ENCODE results near the gene C19orf85. TPM values are rescaled to one million over a fixed set of nuclear protein-coding genes. Genes with fewer than 3 reads are reported as not detected.

C19orf85 gene
- total and polyA plus RNA-seq, 10 of the 15 experiments (the other 5 are each of a cell fraction or from before 2014, with no cell fraction given): not detected

DNA sequence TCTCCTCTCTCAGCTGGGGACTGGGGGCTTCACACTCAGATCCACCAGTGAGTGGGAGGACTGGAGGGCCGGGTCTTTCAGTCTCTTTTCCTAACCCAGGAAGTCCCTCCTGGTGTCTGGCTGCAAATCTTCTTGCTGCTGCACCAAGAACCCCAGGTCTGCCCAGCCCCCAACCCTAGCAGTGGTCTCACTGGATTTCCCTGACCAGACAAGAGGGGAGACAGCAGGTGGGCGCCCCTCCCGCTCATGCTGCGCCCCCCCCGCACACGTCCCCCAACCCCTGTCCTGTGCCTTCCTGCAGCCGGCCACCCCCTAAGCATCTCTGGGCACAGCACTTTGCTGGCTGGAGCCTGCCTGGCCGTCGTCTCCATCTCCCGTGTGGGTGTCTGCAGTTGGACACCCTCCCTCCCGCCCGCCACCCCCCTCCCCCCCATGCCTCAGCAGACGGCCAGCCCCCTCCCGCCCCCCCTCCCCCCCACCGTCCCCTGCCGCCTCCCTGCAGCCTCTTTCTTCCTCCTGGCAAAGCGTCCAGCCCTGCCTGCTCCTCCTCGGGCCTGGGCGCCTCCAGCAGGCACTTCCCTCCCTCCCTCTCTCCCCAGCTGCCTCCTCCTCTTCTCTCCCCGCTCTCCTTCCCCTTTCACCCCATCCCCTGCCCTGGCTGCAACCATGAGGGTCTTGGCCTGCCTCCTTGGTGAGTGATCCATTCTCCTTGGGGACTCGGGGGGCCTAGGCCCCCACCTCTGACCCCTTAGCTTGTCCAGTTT lies 23.6 kb upstream of the C19orf85 start, which contains the start of gene SSC5D:
SSC5D (plus strand) TSS at position 513 of the 764 bp plus-strand sequence; CDS start at position 667, 154 bp downstream.
- Histone ChIP-seq H3K27ac (ENCODE audit: control insufficient read depth, insufficient read depth) (no peak within 1 kb of the TSS), H3K4me3 (no peak within 1 kb of the TSS), H2AFZ (ENCODE audit: control insufficient read depth, low read depth, low read length) (no peak within 1 kb of the TSS), H3K36me3 (ENCODE audit: control insufficient read depth in 2 of 2, insufficient read depth in 2 of 2, low read length in 1 of 2) (peaks cover 0 to 3% of the 10 kb centered on the region in 2 experiments; a peak in 2 of 4 replicates), H3K9me3 (replicated peaks; ENCODE audit: control insufficient read depth, insufficient read depth, low read length) (no peaks in the 10 kb centered on the region), H3K4me1 (ENCODE audit: control insufficient read depth, insufficient read depth, low read length) (peaks cover 6% of the 10 kb centered on the region), H3K79me2 (ENCODE audit: control insufficient read depth, insufficient read depth, low read length) (no peaks in the 10 kb centered on the region; the same call in 1 of the 2 replicates), H4K20me1 (ENCODE audit: control insufficient read depth, insufficient read depth) (no peaks in the 10 kb centered on the region), H3K9ac (ENCODE audit: control insufficient read depth, insufficient read depth, low read length) (no peak within 1 kb of the TSS), H3K4me2 (ENCODE audit: control insufficient read depth, insufficient read depth) (no peak within 1 kb of the TSS), H3K27me3 (replicated peaks in 1 of 2; ENCODE audit: control insufficient read depth in 2 of 2, insufficient read depth in 2 of 2, low read length in 1 of 2) (no peaks in the 10 kb centered on the region; a peak in 1 of 4 replicates)
- ChIA-PET RAD21 (ENCODE audit: unreplicated experiment) (no interaction called here), SMC1A (ENCODE audit: uncharacterized antibody, unreplicated experiment) (interaction anchor here (1.7 to 1.8 kb wide), 3 partner anchors 10 to 16 kb away, joined by 4 to 6 read pairs (median 5); no protein-coding TSS in a partner anchor), CTCF (interaction anchor here (3.4 kb wide), 1 partner anchor 16 kb away, joined by 22 read pairs; no protein-coding TSS in a partner anchor), POLR2A (interaction anchor here (0.6 to 1.6 kb wide), 3 partner anchors 11 to 137 kb away, joined by 3 to 4 read pairs (median 3); partner anchors contain the start of gene ZNF628)
- BruUV-seq (replicated peaks): no TSS peak
- 0% methylated on average over 4 of the region's 21 CpGs for whole genome bisulfite sequencing (ENCODE audit: insufficient coverage, insufficient replicate concordance, low lambda C conversion rate, missing lambda C conversion rate)
- ATAC-seq (no peak), DNase-seq (ENCODE audit: low read depth, low spot score) (no peak), FAIRE-seq (no peak)
- TF ChIP-seq YBX1 (IDR thresholded peaks at IDR 0.05): no peak
- TF ChIP-seq, protein P1, sequence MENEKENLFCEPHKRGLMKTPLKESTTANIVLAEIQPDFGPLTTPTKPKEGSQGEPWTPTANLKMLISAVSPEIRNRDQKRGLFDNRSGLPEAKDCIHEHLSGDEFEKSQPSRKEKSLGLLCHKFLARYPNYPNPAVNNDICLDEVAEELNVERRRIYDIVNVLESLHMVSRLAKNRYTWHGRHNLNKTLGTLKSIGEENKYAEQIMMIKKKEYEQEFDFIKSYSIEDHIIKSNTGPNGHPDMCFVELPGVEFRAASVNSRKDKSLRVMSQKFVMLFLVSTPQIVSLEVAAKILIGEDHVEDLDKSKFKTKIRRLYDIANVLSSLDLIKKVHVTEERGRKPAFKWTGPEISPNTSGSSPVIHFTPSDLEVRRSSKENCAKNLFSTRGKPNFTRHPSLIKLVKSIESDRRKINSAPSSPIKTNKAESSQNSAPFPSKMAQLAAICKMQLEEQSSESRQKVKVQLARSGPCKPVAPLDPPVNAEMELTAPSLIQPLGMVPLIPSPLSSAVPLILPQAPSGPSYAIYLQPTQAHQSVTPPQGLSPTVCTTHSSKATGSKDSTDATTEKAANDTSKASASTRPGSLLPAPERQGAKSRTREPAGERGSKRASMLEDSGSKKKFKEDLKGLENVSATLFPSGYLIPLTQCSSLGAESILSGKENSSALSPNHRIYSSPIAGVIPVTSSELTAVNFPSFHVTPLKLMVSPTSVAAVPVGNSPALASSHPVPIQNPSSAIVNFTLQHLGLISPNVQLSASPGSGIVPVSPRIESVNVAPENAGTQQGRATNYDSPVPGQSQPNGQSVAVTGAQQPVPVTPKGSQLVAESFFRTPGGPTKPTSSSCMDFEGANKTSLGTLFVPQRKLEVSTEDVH (IDR thresholded peaks at IDR 0.05; ENCODE audit: low read depth, partially characterized antibody): no peak
- intact Hi-C loops (cut with micrococcal nuclease; ENCODE audit: unreplicated experiment) (no loop called here), in situ Hi-C loops (cut with MboI) (no loop called here)

Data from GM12878 (cell line).